Thyroid gland (tissue), 4 donors: Measurements from ENCODE around the gene JAK3.

Source experiments
- CTCF ChIP-seq, 6 experiments: fragments of 200-600 bp in 3 of 6; fragments of 450-650 bp in 3 of 6; sonication (generic) in 3 of 6; IDR thresholded peaks; one replicate each; pipeline ENCODE4 v1.5.1; 2016 to 2019; ENCODE audit warnings: antibody characterized with exemption in 6 of 6, mild to moderate bottlenecking in 2 of 6, inconsistent platforms in 1 of 6, moderate library complexity in 1 of 6
- POLR2A ChIP-seq, 2 donors: fragments of 450-650 bp; IDR thresholded peaks; one replicate each; pipeline ENCODE4 v1.6.1; 2017; ENCODE audit warnings: antibody characterized with exemption in 2 of 2, mild to moderate bottlenecking in 2 of 2, moderate library complexity in 1 of 2

- TF ChIP-seq CTCF (IDR thresholded peaks at IDR 0.05), result no peak
- no peak for TF ChIP-seq POLR2A (IDR thresholded peaks at IDR 0.05)
Measured at GRCh38 chr19:17893766-17894165, 46.0 kb upstream of the JAK3 start.
